ENCODE results near the gene NMNAT3. TPM values are rescaled to one million over a fixed set of nuclear protein-coding genes. Genes with fewer than 3 reads are reported as not detected.

NMNAT3 gene
- polyA plus RNA-seq, 1 of the 3 experiments (the other 2 are of a cell fraction), result not detected

DNA sequence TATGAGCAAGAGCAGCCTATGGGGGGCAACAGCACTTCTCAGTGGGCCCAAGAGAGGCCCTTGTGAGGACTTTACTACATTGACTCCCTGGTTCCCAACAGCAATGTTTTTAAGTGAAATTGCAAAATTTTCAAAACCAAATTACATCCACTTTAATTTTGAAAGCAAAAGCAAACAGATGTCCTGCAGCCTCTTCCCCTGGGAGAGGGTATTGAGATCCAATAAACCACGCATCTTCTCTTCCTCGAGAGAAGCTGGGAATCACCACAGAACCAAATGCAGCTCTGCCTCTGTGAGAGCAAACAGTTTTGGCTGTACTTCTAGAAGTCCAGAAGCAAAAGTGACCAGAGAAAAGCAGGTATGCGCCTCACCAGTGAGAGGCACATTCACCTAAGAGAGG, 25.2 kb downstream of the NMNAT3 start:
- Histone ChIP-seq H3K9ac (no peak overlapping the region), H3F3A (replicated peaks; ENCODE audit: insufficient read depth) (no peaks in the 10 kb centered on the region), H3K27ac (ENCODE audit: low read depth in 2 of 2, low read length in 1 of 2) (no peak overlapping the region), H4K20me1 (ENCODE audit: insufficient read depth) (no peaks in the 10 kb centered on the region), H3K4me3 (ENCODE audit: low read depth in 2 of 2, low read length in 1 of 2) (no peak overlapping the region), H3K36me3 (replicated peaks in 1 of 2; ENCODE audit: control insufficient read depth in 1 of 2, insufficient read depth in 2 of 2, low read length in 1 of 2) (no peaks in the 10 kb centered on the region), H2AFZ (ENCODE audit: low read depth) (no peak overlapping the region), H3K9me3 (no peaks in the 10 kb centered on the region), H3K4me2 (no peak overlapping the region), H3K4me1 (ENCODE audit: control insufficient read depth in 1 of 2, insufficient read depth in 2 of 2, low read depth in 1 of 2, low read length in 1 of 2) (no peaks in the 10 kb centered on the region), H3K27me3 (ENCODE audit: insufficient read depth) (no peaks in the 10 kb centered on the region), H3K79me2 (ENCODE audit: insufficient read depth) (no peaks in the 10 kb centered on the region), H3K9me2 (no peaks in the 10 kb centered on the region)
- no peak for TF ChIP-seq SMC3 (IDR thresholded peaks at IDR 0.05; ENCODE audit: low read depth, low read length)
- no peak for TF ChIP-seq RCOR1 (IDR thresholded peaks at IDR 0.05; ENCODE audit: low read length)
- TF ChIP-seq RXRA (IDR thresholded peaks at IDR 0.05; ENCODE audit: borderline replicate concordance, low read depth), result no peak
- no peak for TF ChIP-seq NFIC (IDR thresholded peaks at IDR 0.05; ENCODE audit: borderline replicate concordance)
- no peak for TF ChIP-seq TAF1 (IDR thresholded peaks at IDR 0.05; ENCODE audit: borderline replicate concordance, low read depth, low read length)
- no peak for TF ChIP-seq FOSL2 (IDR thresholded peaks at IDR 0.05; ENCODE audit: borderline replicate concordance, low read depth)
- TF ChIP-seq MEF2A (IDR thresholded peaks at IDR 0.05; ENCODE audit: borderline replicate concordance, low read depth), result no peak
- TF ChIP-seq SIN3A (IDR thresholded peaks at IDR 0.05; ENCODE audit: borderline replicate concordance, low read depth, low read length), result no peak
- TF ChIP-seq RAD21 (IDR thresholded peaks at IDR 0.05; ENCODE audit: low read length), result no peak
- no peak for TF ChIP-seq TCF12 (IDR thresholded peaks at IDR 0.05)
- TF ChIP-seq, protein P1, sequence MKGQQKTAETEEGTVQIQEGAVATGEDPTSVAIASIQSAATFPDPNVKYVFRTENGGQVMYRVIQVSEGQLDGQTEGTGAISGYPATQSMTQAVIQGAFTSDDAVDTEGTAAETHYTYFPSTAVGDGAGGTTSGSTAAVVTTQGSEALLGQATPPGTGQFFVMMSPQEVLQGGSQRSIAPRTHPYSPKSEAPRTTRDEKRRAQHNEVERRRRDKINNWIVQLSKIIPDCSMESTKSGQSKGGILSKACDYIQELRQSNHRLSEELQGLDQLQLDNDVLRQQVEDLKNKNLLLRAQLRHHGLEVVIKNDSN (IDR thresholded peaks at IDR 0.05; ENCODE audit: borderline replicate concordance, low read depth), result no peak
- TF ChIP-seq GATA2 (CRISPR knock-in tag; IDR thresholded peaks at IDR 0.05), result no peak
- TF ChIP-seq EZH2phosphoT487 (IDR thresholded peaks at IDR 0.05; ENCODE audit: borderline replicate concordance, low read depth), result no peak
- TF ChIP-seq JUND (IDR thresholded peaks at IDR 0.05), result no peak
- TF ChIP-seq, protein P2, sequence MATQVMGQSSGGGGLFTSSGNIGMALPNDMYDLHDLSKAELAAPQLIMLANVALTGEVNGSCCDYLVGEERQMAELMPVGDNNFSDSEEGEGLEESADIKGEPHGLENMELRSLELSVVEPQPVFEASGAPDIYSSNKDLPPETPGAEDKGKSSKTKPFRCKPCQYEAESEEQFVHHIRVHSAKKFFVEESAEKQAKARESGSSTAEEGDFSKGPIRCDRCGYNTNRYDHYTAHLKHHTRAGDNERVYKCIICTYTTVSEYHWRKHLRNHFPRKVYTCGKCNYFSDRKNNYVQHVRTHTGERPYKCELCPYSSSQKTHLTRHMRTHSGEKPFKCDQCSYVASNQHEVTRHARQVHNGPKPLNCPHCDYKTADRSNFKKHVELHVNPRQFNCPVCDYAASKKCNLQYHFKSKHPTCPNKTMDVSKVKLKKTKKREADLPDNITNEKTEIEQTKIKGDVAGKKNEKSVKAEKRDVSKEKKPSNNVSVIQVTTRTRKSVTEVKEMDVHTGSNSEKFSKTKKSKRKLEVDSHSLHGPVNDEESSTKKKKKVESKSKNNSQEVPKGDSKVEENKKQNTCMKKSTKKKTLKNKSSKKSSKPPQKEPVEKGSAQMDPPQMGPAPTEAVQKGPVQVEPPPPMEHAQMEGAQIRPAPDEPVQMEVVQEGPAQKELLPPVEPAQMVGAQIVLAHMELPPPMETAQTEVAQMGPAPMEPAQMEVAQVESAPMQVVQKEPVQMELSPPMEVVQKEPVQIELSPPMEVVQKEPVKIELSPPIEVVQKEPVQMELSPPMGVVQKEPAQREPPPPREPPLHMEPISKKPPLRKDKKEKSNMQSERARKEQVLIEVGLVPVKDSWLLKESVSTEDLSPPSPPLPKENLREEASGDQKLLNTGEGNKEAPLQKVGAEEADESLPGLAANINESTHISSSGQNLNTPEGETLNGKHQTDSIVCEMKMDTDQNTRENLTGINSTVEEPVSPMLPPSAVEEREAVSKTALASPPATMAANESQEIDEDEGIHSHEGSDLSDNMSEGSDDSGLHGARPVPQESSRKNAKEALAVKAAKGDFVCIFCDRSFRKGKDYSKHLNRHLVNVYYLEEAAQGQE (IDR thresholded peaks at IDR 0.05; ENCODE audit: low read depth, low read length), result no peak
- no peak for DNase-seq
- CTCF ChIA-PET, result no interaction called here
- 42% methylated on average over 3 of the region's 3 CpGs for WGBS (ENCODE audit: low lambda C conversion rate)
- POLR2A ChIA-PET, result no interaction called here
